Activated T-cell treated with anti-CD3 and anti-CD28 coated beads for 48 hours (primary cell): ENCODE results near the gene C2orf76.
"Not testable (repeated sequence)": the region's sequence is repeated elsewhere in the genome, so short reads cannot be mapped to it uniquely, and the experiment has no call there.

Experiments used
- DNase-seq: peaks from one replicate; pipeline ENCODE4 v3.0.0-alpha.2; 2020; ENCODE audit warnings: low read depth

Gene C2orf76

GRCh38 chr2:119366649-119367471 is at the start of gene C2orf76, which contains the start of gene DBI:
Gene C2orf76, minus strand, starts transcription at chr2:119366834. Its CDS starts 26,875 bp downstream, at chr2:119339959.
Gene DBI, plus strand, starts transcription at chr2:119366977. Its CDS starts 75 bp downstream, at chr2:119367052.
- DNase-seq: peak; percentile 93

GRCh38 chr2:119415630-119416029 is 49.0 kb upstream of the C2orf76 start:
- DNase-seq: no peak

DNA sequence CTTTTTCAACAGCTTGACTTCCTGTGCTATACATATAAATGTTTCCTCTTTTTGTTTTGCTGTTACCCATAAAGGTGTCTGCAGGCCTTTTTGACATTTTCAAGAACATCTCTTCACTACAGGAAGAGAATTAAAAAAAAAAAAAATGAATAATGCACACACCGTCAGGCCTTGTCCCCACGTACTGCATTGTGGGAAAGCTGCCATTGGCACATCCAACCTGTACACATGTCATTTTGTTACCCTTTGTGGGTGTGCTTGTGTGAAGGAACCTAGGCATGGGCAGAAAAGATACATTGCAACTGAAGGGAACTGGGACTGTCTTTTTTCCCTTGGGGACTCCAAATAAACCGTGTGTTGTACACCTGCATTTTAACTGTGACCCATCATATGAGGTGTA is 48.3 kb upstream of the C2orf76 start:
- no peak for DNase-seq

GRCh38 chr2:119409506-119409905 is 42.9 kb upstream of the C2orf76 start:
- DNase-seq: no peak

- no peak for DNase-seq
These were observed 41.6 kb upstream of the C2orf76 start for GRCh38 chr2:119408221-119408619.

- no peak for DNase-seq
These were observed 41.0 kb upstream of the C2orf76 start for GRCh38 chr2:119407430-119408220.

GRCh38 chr2:119405151-119405550 is 38.5 kb upstream of the C2orf76 start:
- DNase-seq: no peak

DNA sequence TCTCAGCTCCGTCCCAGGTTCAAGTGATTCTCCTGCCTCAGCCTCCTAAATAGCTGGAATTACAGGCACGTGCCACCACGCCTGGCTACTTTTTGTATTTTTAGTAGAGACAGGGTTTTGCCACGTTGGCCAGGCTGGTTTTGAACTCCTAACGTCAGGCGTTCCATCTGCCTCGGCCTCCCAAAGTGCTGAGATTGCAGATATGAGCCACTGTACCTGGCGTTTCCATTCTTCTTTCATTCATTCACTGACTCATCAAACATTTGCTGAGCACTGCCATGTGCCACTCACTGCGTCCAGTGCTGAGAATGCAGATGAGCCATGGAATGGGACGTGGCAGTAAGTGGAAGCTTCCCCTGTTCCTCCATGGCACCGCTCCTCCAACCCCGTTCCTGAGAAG is 37.0 kb upstream of the C2orf76 start:
- DNase-seq: not testable (repeated sequence)

DNA sequence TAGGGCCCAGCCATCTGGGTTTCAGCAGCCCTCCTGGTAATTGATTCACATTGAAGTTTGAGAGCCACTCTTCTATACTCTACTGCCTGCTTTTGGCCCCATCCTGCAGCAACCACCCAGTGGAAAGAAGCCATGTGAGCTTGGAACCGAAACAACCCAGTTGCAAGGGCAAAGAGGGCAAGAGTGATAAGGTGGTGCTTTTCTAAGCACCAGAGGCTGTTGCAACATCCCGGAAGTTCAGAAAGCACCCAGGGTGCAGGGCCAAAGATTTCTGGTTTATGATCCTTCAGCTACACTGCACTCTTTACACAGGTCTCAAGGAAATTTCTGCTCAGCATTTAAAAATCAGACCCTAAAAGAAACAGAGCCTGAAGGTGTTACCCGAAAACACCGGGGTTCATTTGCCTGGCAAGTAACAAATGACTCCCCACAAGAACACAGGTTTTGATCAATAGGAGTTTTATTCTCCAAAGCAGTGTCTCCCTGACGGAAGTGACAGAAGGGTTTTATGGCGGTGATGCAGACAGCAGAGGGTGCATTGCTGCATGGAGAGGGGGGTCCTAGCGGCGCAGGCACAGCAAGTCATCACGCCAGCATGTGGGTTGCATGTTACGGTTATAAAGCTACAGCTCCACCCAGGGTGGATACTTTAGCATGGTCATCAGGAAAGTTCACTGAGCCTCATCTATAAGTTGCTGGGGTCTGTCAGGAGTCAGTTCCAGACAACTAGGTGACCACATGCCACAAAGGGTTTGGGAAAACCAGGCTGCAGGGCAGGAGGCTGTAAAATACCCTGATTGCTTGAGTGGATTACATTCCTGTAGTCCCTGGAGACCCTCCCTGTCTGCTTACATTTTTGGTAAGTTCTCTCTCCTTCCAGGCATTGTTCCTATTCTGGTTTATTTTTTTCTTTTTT is 36.3 kb upstream of the C2orf76 start:
- DNase-seq: no peak

- DNase-seq: no peak
These were observed 35.5 kb upstream of the C2orf76 start for GRCh38 chr2:119402106-119402505.

- DNase-seq: no peak
These were observed 30.6 kb upstream of the C2orf76 start for GRCh38 chr2:119397196-119397595.

DNA sequence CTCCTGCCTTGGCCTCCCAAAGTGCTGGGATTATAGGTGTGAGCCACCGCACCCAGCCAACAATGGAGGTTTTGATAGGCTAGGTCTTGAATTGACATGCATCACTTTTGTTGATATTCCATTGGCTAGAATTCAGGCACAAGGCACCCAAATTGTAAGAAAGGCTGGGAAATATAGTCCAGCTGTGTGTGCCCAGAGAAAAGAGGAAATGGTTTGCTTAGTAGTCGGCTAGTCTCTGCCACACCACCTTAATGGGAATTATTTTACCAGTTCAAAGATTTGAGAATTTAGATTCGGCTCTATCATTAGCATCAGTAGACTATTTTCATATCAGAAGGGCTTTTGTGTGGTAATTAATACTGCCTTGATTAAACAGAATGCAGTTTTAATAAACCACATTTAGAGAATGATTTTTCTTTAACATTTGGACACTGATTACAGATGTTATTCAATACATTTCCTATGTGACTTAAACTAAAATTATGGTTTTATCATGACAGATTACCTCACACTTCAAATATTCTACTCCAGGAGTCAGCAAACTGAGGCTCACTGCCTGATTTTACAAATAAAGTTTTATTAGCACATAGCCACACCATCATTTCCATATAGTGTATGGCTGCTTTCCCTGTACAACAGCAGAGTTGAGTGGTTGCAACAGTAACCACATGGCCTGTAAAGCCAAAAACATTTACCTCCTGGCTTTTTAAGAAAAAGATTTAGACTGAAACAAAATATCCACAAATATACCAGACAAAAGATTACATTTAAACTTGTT is 27.5 kb upstream of the C2orf76 start:
- no peak for DNase-seq

GRCh38 chr2:119389615-119390306 is 23.1 kb upstream of the C2orf76 start:
- no peak for DNase-seq

- DNase-seq: peak; percentile 23
These were observed 20.9 kb upstream of the C2orf76 start for GRCh38 chr2:119387381-119388129.

DNA sequence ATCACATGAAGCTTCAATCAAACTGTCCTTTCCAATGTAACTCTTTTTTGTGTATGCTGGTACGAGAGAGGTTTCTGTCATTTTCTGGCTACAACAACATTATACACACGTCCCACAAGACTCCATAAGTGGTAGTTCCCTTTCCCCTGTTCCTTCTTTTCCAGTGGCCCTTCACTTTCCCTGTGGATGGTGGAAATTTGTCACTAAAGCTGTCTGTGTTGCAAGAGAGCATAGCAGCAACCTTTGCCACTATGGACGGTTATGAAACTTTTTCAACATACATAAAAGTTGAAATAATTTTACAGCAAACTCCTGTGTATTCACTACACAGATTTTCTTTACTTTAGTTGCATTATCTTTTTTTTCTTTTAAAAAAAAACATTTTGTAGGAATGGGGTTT is 18.8 kb upstream of the C2orf76 start:
- no peak for DNase-seq

DNA sequence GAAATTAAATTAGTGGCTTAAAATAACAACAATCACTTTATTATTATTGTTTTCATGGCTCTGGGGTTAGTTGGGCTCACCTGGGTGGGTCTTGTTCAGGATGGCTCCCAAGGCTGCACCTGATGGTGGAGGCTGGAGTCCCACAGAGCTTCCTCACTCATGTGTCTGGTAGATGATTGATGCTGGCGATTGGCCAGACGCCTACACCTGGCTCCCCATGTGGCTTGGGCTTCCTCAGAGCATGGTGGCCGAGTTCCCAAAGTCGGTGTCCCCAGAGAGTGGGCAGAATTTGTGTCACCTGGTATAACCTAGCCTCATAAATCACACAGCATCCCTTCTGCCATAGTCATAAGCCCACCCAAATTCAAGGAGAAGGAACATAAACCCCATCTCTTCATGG is 18.3 kb upstream of the C2orf76 start:
- no peak for DNase-seq

DNA sequence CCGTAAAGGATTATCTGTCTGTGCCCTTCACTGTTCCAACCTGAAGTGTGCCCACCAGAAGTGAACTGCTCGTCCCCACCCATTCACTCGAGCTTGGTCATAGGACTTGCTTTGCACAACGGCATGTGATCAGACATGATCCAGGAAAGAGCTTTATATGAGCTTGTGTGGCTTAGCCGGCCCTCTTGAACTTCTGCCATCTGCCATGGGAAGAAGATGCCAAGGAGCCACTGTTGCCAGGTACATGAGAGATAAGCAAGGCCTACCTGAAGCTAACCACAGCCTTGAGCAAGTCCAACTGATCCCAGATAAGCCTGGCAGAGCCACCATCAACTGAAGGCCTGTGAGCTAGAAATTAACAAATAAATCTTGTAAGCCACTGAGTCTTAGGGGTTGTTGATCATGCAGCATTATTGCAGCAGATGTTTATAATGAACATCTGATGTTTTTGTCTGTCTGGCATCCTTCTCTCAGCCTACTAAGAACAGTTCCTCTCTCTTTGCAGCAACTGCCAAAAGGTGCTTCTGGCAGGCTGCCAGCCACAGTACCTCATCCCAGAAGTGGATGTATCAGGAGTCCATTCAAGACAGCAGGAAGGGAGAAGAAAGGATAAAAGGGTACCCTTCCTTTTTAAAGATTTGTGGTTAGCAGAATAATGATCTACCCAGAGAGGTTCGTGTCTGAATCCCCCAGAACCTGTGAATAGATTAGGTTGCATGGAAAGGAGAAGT is 16.9 kb upstream of the C2orf76 start:
- DNase-seq: no peak

DNA sequence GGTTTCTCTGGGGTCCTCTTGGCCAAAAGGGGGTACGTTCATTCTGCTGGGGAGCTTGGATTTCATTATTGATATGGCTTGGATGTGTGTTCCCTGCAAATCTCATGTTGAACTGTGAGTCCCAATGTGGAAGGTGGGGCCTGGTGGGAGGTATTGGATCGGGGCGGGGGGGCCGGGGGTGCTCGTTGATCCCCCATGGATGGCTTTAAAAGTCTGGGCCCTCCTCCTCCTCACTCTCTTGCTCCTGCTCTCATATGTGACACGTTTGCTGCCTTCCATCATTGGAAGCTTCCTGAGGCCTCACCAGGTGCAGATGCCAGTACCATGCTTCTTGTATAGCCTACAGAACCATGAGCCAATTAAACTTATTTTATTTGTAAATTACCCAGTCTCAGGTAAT is 11.9 kb upstream of the C2orf76 start:
- DNase-seq: no peak

- DNase-seq: no peak
These were observed 11.3 kb upstream of the C2orf76 start for GRCh38 chr2:119377993-119378345.
